ENCODE data around the gene ANO7. TPM values are rescaled to one million over a fixed set of nuclear protein-coding genes. Genes with fewer than 3 reads are reported as not detected.

The ANO7 gene
- total RNA-seq, 1 experiment from 2014 or later, result 5.2 TPM

DNA sequence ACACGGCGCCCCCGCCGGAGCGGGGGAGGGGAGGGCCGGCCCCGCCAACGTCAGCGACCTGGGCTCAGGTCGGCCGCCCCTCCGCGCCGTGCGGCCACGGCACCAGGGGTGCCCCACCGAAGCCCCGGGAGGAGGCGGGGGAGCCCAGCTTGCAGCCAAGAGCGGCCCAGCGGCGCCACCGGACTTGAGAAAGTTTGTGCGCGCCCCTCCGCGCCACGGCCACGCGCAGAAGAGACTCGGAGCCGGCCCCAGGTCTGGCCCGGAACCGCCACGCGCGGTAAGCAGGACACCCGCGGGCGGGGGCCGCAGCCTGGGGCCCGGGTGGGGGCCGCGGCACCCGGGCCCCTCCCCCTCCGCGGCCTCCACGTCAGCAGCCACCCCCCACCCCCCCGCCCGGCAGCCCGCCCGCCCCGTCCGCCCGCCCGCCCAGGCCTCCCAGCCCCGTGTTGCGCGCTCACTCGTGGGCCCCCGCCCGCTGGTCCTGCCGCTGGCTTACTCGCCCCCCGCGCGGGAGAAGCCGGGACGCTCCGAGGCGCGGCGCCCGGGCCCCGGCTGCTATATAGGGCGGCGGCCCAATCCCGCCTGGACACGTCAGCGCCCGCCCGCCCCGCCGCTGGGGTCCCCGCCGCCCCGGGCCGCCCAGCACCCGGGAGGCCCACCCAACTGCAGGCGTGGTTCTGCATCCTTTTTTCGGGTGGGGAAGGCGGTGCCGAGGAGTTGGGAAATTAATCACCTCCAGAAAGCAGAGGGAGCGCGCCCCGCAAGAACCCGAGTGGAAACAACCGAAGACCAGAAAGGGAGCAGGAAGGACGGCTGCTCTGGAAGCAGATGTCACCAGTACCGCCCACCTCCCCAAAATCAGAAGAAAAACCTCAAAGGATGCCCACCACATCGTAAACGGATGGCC lies 84.1 kb downstream of the ANO7 start:
- Histone ChIP-seq H4K91ac (ENCODE audit: insufficient read length, low read depth, low read length) (no peak overlapping the region), H3K9me3 (ENCODE audit: control insufficient read depth, low read depth, low read length) (no peaks in the 10 kb centered on the region), H3K23me2 (ENCODE audit: insufficient read length, low read depth, low read length, poor library complexity, severe bottlenecking) (peaks cover 6% of the 10 kb centered on the region), H3K4ac (ENCODE audit: low read depth, low read length) (no peak overlapping the region), H3K14ac (ENCODE audit: insufficient read depth, low read length) (peak overlapping the region; percentile 11; the same call in 1 of the 2 replicates), H3K18ac (ENCODE audit: insufficient read length, low read depth, low read length) (no peak overlapping the region), H2AK5ac (ENCODE audit: insufficient read length, low read length) (no peak overlapping the region), H3K79me1 (ENCODE audit: insufficient read depth, low read depth, low read length, poor library complexity, severe bottlenecking) (peaks cover 8% of the 10 kb centered on the region), H4K5ac (ENCODE audit: insufficient read length, low read depth, low read length) (no peak overlapping the region), H2AFZ (ENCODE audit: low read length) (no peak overlapping the region), H3K4me2 (ENCODE audit: insufficient read depth, insufficient read length, low read length) (peak overlapping the region; percentile 60), H2BK20ac (ENCODE audit: low read depth, low read length, poor library complexity, severe bottlenecking) (no peak overlapping the region), H3K79me2 (ENCODE audit: insufficient read depth, low read length) (peaks cover 15% of the 10 kb centered on the region; the same call in 1 of the 2 replicates), H2BK15ac (ENCODE audit: low read depth, low read length) (no peak overlapping the region), H3K56ac (ENCODE audit: insufficient read length, low read depth, low read length) (no peak overlapping the region), H2BK5ac (ENCODE audit: insufficient read length, low read length) (no peak overlapping the region), H3K23ac (ENCODE audit: insufficient read length, low read depth, low read length) (no peak overlapping the region), H3K27me3 (ENCODE audit: insufficient read depth, low read length) (no peaks in the 10 kb centered on the region), H2BK120ac (ENCODE audit: low read depth, low read length, poor library complexity, severe bottlenecking) (no peak overlapping the region), H4K8ac (replicated peaks; ENCODE audit: insufficient read length, low read depth, low read length) (no peak overlapping the region), H3K4me1 (ENCODE audit: insufficient read depth, low read length) (no peaks in the 10 kb centered on the region; the same call in 1 of the 2 replicates), H4K20me1 (ENCODE audit: control insufficient read depth, insufficient read depth, insufficient read length) (peaks cover 2% of the 10 kb centered on the region), H3K9ac (ENCODE audit: extremely low read depth, insufficient read length, low read length) (peak overlapping the region; percentile 16), H3K27ac (ENCODE audit: insufficient read length, low read depth, low read length) (no peak overlapping the region), H2BK12ac (ENCODE audit: insufficient read length, low read depth, low read length) (no peak overlapping the region), H3T11ph (ENCODE audit: low read length) (no peak overlapping the region)
- WGBS (ENCODE audit: extremely low coverage, insufficient read length, low lambda C conversion rate), result no CpG with 5 or more reads among the region's 102 CpGs
- DNase-seq, result peak; percentile 45
- Mint-ChIP-seq H3K36me3 (ENCODE audit: insufficient read depth in 1 of 3, low read depth in 3 of 3) (peaks cover 5 to 15% (median 9%) of the 10 kb centered on the region in 3 experiments; a peak in 6 of 7 replicates), H3K27me3 (ENCODE audit: low read depth) (no peaks in the 10 kb centered on the region), H3K4me3 (peak overlapping the region; percentile 64 to 82), H3K9me3 (no peaks in the 10 kb centered on the region; a peak in 1 of 5 replicates), H3K27ac (no peak overlapping the region), H3K4me1 (peaks cover 28 to 41% of the 10 kb centered on the region in 2 experiments)
- TF ChIP-seq, protein P1, sequence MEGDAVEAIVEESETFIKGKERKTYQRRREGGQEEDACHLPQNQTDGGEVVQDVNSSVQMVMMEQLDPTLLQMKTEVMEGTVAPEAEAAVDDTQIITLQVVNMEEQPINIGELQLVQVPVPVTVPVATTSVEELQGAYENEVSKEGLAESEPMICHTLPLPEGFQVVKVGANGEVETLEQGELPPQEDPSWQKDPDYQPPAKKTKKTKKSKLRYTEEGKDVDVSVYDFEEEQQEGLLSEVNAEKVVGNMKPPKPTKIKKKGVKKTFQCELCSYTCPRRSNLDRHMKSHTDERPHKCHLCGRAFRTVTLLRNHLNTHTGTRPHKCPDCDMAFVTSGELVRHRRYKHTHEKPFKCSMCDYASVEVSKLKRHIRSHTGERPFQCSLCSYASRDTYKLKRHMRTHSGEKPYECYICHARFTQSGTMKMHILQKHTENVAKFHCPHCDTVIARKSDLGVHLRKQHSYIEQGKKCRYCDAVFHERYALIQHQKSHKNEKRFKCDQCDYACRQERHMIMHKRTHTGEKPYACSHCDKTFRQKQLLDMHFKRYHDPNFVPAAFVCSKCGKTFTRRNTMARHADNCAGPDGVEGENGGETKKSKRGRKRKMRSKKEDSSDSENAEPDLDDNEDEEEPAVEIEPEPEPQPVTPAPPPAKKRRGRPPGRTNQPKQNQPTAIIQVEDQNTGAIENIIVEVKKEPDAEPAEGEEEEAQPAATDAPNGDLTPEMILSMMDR (conservative IDR thresholded peaks at IDR 0.05), result no peak
